ENCODE data around the gene TPCN2.

GRCh38 chr11:69053169-69053477, 4.4 kb downstream of the TPCN2 start:
- TF ChIP-seq, protein P1, sequence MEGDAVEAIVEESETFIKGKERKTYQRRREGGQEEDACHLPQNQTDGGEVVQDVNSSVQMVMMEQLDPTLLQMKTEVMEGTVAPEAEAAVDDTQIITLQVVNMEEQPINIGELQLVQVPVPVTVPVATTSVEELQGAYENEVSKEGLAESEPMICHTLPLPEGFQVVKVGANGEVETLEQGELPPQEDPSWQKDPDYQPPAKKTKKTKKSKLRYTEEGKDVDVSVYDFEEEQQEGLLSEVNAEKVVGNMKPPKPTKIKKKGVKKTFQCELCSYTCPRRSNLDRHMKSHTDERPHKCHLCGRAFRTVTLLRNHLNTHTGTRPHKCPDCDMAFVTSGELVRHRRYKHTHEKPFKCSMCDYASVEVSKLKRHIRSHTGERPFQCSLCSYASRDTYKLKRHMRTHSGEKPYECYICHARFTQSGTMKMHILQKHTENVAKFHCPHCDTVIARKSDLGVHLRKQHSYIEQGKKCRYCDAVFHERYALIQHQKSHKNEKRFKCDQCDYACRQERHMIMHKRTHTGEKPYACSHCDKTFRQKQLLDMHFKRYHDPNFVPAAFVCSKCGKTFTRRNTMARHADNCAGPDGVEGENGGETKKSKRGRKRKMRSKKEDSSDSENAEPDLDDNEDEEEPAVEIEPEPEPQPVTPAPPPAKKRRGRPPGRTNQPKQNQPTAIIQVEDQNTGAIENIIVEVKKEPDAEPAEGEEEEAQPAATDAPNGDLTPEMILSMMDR (IDR thresholded peaks at IDR 0.05), result no peak
- TF ChIP-seq POLR2A (IDR thresholded peaks at IDR 0.05), result no peak
